ENCODE measurements around the gene CD53.

GRCh38 chr1:110872745-110873720 lies at the start of gene CD53:
- no peak for TF ChIP-seq CTCF (IDR thresholded peaks at IDR 0.05; ENCODE audit: low read depth, low read length)
- TF ChIP-seq POLR2A (IDR thresholded peaks at IDR 0.05; ENCODE audit: extremely low read depth, insufficient read length) = peak; percentile 30
- TF ChIP-seq MYC (IDR thresholded peaks at IDR 0.05; ENCODE audit: low read depth, low read length) = no peak
- peak; percentile 27; the same call in 1 of the 2 replicates for TF ChIP-seq MAX (IDR thresholded peaks at IDR 0.05; ENCODE audit: low read depth, low read length)
